BJ (cell line): ENCODE measurements around the gene DSP. TPM values are rescaled to one million over a fixed set of nuclear protein-coding genes. Genes with fewer than 3 reads are reported as not detected.
A peak's percentile ranks its signal among the peaks of the same experiment; 100 is the strongest.

Experiments
- CTCF ChIA-PET: fragments of 350-600 bp; formaldehyde crosslinking; extraction: SDS; loops from one replicate; lab custom pipeline; 2021; ENCODE audit warnings: antibody characterized with exemption, inconsistent platforms; lab: Yijun Ruan, JAX
- POLR2A ChIA-PET: fragments of 300-600 bp; sonication (Branson Sonifier 250); formaldehyde crosslinking; extraction: SDS; loops from one replicate; lab custom pipeline; 2021; ENCODE audit warnings: antibody characterized with exemption; lab: Charles Lee
- DNase-seq: peaks from one replicate; pipeline ENCODE4 v3.0.0-alpha.2; 2011; ENCODE audit warnings: low read depth
- H3K27me3 ChIP-seq: 2 replicates; pipeline ENCODE4 v1.6.0; 2011; ENCODE audit warnings: low read length; ENCODE audit not compliant: control insufficient read depth, insufficient read depth
- H3K36me3 ChIP-seq: 2 replicates; pipeline ENCODE4 v1.5.1; 2011; ENCODE audit warnings: low read length; ENCODE audit not compliant: control insufficient read depth, insufficient read depth
- H3K4me3 ChIP-seq: 2 replicates; pipeline ENCODE4 v1.5.1; 2011; ENCODE audit warnings: low read depth, mild to moderate bottlenecking, control low read depth, low read length
- CTCF ChIP-seq: IDR thresholded peaks from 2 replicates; pipeline ENCODE4 v1.5.1; 2011; ENCODE audit warnings: low read depth, mild to moderate bottlenecking, control low read depth, inconsistent platforms, low read length, moderate library complexity; ENCODE audit not compliant: insufficient read depth
- polyA plus RNA-seq: library from polyadenylated mRNA; depleted of rRNA; stranded (reverse); fragments of >200 nt; gene quantifications from 2 replicates; pipeline ENCODE4 v1.2.3, GENCODE V29; 2011

The DSP gene
- polyA plus RNA-seq, 1 experiment, result 11.0 TPM

- Histone ChIP-seq H3K4me3 (peak overlapping the region; percentile 69), H3K36me3 (no peaks in the 10 kb centered on the region), H3K27me3 (no peaks in the 10 kb centered on the region; the same call in 1 of the 2 replicates)
- POLR2A ChIA-PET, result no interaction called here
- CTCF ChIA-PET, result no interaction called here
- no peak for DNase-seq
- no peak for TF ChIP-seq CTCF
Measured at GRCh38 chr6:7542065-7542873, 798 bp downstream of the DSP start.

GRCh38 chr6:7542874-7543624 is 1.6 kb downstream of the DSP start:
- TF ChIP-seq CTCF, result no peak
- peak; percentile 20 for DNase-seq
- ChIA-PET CTCF (no interaction called here), POLR2A (no interaction called here)
- H3K27me3 ChIP-seq, result no peaks in the 10 kb centered on the region; the same call in 1 of the 2 replicates
- peak overlapping the region; percentile 69 for H3K4me3 ChIP-seq
- H3K36me3 ChIP-seq, result no peaks in the 10 kb centered on the region

GRCh38 chr6:7543789-7544424 is 2.4 kb downstream of the DSP start:
- TF ChIP-seq CTCF, result no peak
- DNase-seq, result no peak
- ChIA-PET POLR2A (no interaction called here), CTCF (interaction anchor here (0.7 kb wide), 1 partner anchor 100 kb away, joined by 3 read pairs; no protein-coding TSS in a partner anchor)
- Histone ChIP-seq H3K4me3 (no peak overlapping the region; the same call in 1 of the 2 replicates), H3K36me3 (no peaks in the 10 kb centered on the region), H3K27me3 (no peaks in the 10 kb centered on the region)

- POLR2A ChIA-PET, result no interaction called here
- no peak for DNase-seq
- no peak overlapping the region for H3K4me3 ChIP-seq
- no peaks in the 10 kb centered on the region for H3K36me3 ChIP-seq
- TF ChIP-seq CTCF, result no peak
- no peaks in the 10 kb centered on the region for H3K27me3 ChIP-seq
- CTCF ChIA-PET, result interaction anchor here (0.7 kb wide), 1 partner anchor 99 kb away, joined by 3 read pairs; no protein-coding TSS in a partner anchor
Measured at GRCh38 chr6:7544597-7544996, 3.1 kb downstream of the DSP start.
